ENCODE results near the gene CFTR. TPM values are rescaled to one million over a fixed set of nuclear protein-coding genes. Genes with fewer than 3 reads are reported as not detected.

The CFTR gene
- total RNA-seq, 3 donors from 2014 or later (not counting 1 experiment from before 2014, with no cell fraction given): not detected

GRCh38 chr7:117631652-117632051 is 151.8 kb downstream of the CFTR start:
- no peak for TF ChIP-seq CTCF (IDR thresholded peaks at IDR 0.05)
- Histone ChIP-seq H3K4me3 (ENCODE audit: low read length) (no peak overlapping the region), H3K4me1 (ENCODE audit: control insufficient read depth, insufficient read depth, low read length) (no peaks in the 10 kb centered on the region), H3K27me3 (ENCODE audit: control insufficient read depth, insufficient read depth, low read length) (no peaks in the 10 kb centered on the region), H3K36me3 (ENCODE audit: control insufficient read depth, insufficient read depth, low read length) (no peaks in the 10 kb centered on the region), H3K9me3 (ENCODE audit: control insufficient read depth, insufficient read depth, low read length) (no peaks in the 10 kb centered on the region), H3K27ac (ENCODE audit: low read length) (no peak overlapping the region)
- Mint-ChIP-seq H3K36me3 (no peaks in the 10 kb centered on the region), H3K4me3 (no peak overlapping the region), H3K27ac (no peak overlapping the region), H3K4me1 (no peaks in the 10 kb centered on the region), H3K9me3 (peaks cover 3 to 14% of the 10 kb centered on the region in 2 donors), H3K27me3 (ENCODE audit: low read depth in 2 of 2) (no peaks in the 10 kb centered on the region)
- no peak for ATAC-seq
- no peak for DNase-seq
- WGBS (ENCODE audit: insufficient coverage): 81% methylated on average over 3 of the region's 3 CpGs
- intact Hi-C loops (cut with micrococcal nuclease): no loop called here

- H3K9me3 Mint-ChIP-seq: peaks cover 6% of the 10 kb centered on the region in 2 donors
These were observed 158.1 kb downstream of the CFTR start for GRCh38 chr7:117637937-117638336.

GRCh38 chr7:117639966-117640365 is 160.1 kb downstream of the CFTR start:
- Mint-ChIP-seq H3K9me3 (peaks cover 8 to 9% of the 10 kb centered on the region in 2 donors), H3K4me1 (no peaks in the 10 kb centered on the region), H3K27me3 (ENCODE audit: low read depth in 2 of 2) (no peaks in the 10 kb centered on the region), H3K36me3 (no peaks in the 10 kb centered on the region), H3K27ac (no peak overlapping the region), H3K4me3 (no peak overlapping the region)
- WGBS (ENCODE audit: insufficient coverage): 100% methylated on average over 2 of the region's 2 CpGs
- TF ChIP-seq CTCF (IDR thresholded peaks at IDR 0.05): no peak
- Histone ChIP-seq H3K36me3 (ENCODE audit: control insufficient read depth, insufficient read depth, low read length) (no peaks in the 10 kb centered on the region), H3K27me3 (ENCODE audit: control insufficient read depth, insufficient read depth, low read length) (no peaks in the 10 kb centered on the region), H3K4me3 (ENCODE audit: low read length) (no peak overlapping the region), H3K9me3 (ENCODE audit: control insufficient read depth, insufficient read depth, low read length) (no peaks in the 10 kb centered on the region), H3K4me1 (ENCODE audit: control insufficient read depth, insufficient read depth, low read length) (no peaks in the 10 kb centered on the region), H3K27ac (ENCODE audit: low read length) (no peak overlapping the region)
- DNase-seq (no peak), ATAC-seq (no peak)
- intact Hi-C loops (cut with micrococcal nuclease): no loop called here

More at GRCh38 chr7:117637937-117638336, 158.1 kb downstream of the CFTR start:
- H3K27me3 ChIP-seq (ENCODE audit: control insufficient read depth, insufficient read depth, low read length): no peaks in the 10 kb centered on the region
- no peak for TF ChIP-seq CTCF (IDR thresholded peaks at IDR 0.05)
- H3K36me3 ChIP-seq (ENCODE audit: control insufficient read depth, insufficient read depth, low read length): no peaks in the 10 kb centered on the region
- Mint-ChIP-seq H3K36me3 (no peaks in the 10 kb centered on the region), H3K4me1 (no peaks in the 10 kb centered on the region), H3K4me3 (no peak overlapping the region), H3K27ac (no peak overlapping the region), H3K27me3 (ENCODE audit: low read depth in 2 of 2) (no peaks in the 10 kb centered on the region)
- no peak overlapping the region for H3K4me3 ChIP-seq (ENCODE audit: low read length)
- no peaks in the 10 kb centered on the region for H3K4me1 ChIP-seq (ENCODE audit: control insufficient read depth, insufficient read depth, low read length)
- H3K9me3 ChIP-seq (ENCODE audit: control insufficient read depth, insufficient read depth, low read length): no peaks in the 10 kb centered on the region
- no peak overlapping the region for H3K27ac ChIP-seq (ENCODE audit: low read length)
- 92% methylated on average over 2 of the region's 2 CpGs for WGBS (ENCODE audit: insufficient coverage)
- intact Hi-C loops (cut with micrococcal nuclease): no loop called here
- ATAC-seq (no peak), DNase-seq (no peak)

- Mint-ChIP-seq H3K4me3 (no peak overlapping the region), H3K9me3 (peaks cover 7% of the 10 kb centered on the region in 2 donors), H3K4me1 (no peaks in the 10 kb centered on the region), H3K36me3 (no peaks in the 10 kb centered on the region), H3K27ac (no peak overlapping the region), H3K27me3 (ENCODE audit: low read depth in 2 of 2) (no peaks in the 10 kb centered on the region)
- Histone ChIP-seq H3K36me3 (ENCODE audit: control insufficient read depth, insufficient read depth, low read length) (no peaks in the 10 kb centered on the region), H3K9me3 (ENCODE audit: control insufficient read depth, insufficient read depth, low read length) (no peaks in the 10 kb centered on the region), H3K27me3 (ENCODE audit: control insufficient read depth, insufficient read depth, low read length) (no peaks in the 10 kb centered on the region), H3K4me1 (ENCODE audit: control insufficient read depth, insufficient read depth, low read length) (no peaks in the 10 kb centered on the region), H3K27ac (ENCODE audit: low read length) (no peak overlapping the region), H3K4me3 (ENCODE audit: low read length) (no peak overlapping the region)
- TF ChIP-seq CTCF (IDR thresholded peaks at IDR 0.05): no peak
- ATAC-seq (no peak), DNase-seq (no peak)
- intact Hi-C loops (cut with micrococcal nuclease): no loop called here
These were observed 160.6 kb downstream of the CFTR start for GRCh38 chr7:117640465-117640864.

Measured in natural killer cell (primary cell).